Central memory CD8-positive, alpha-beta T cell (primary cell): ENCODE data around the gene GRK1.
A peak's percentile ranks its signal among the peaks of the same experiment; 100 is the strongest.

Source experiments
- ATAC-seq: fragments of 150-1000 bp; cut with Tn5 transposase; replicated peaks from 2 replicates; pipeline ENCODE4 v1.10.0; 2022; ENCODE audit warnings: mild to moderate bottlenecking, moderate FRiP score, moderate number of reproducible peaks; ENCODE audit not compliant: poor library complexity, severe bottlenecking; ENCODE audit errors: extremely low read depth
- DNase-seq, 2 donors: peaks; one replicate each; pipeline ENCODE4 v3.0.0; 2021; ENCODE audit warnings: low spot score in 2 of 2
- H3K27ac Mint-ChIP-seq: one replicate; pipeline ENCODE4 v1.8.0; 2022; ENCODE audit warnings: low read depth, mild to moderate bottlenecking, moderate library complexity, mixed read lengths
- H3K27me3 Mint-ChIP-seq: one replicate; pipeline ENCODE4 v1.8.0; 2022; ENCODE audit warnings: mixed read lengths
- H3K36me3 Mint-ChIP-seq: one replicate; pipeline ENCODE4 v1.8.0; 2022; ENCODE audit warnings: mild to moderate bottlenecking, moderate library complexity, mixed read lengths; ENCODE audit not compliant: insufficient read depth
- H3K4me1 Mint-ChIP-seq: one replicate; pipeline ENCODE4 v1.8.0; 2022; ENCODE audit warnings: mixed read lengths
- H3K4me3 Mint-ChIP-seq: one replicate; pipeline ENCODE4 v1.8.0; 2022; ENCODE audit warnings: mild to moderate bottlenecking, moderate library complexity, mixed read lengths
- H3K9me3 Mint-ChIP-seq: one replicate; pipeline ENCODE4 v1.8.0; 2022; ENCODE audit warnings: mixed read lengths

Gene GRK1

DNA sequence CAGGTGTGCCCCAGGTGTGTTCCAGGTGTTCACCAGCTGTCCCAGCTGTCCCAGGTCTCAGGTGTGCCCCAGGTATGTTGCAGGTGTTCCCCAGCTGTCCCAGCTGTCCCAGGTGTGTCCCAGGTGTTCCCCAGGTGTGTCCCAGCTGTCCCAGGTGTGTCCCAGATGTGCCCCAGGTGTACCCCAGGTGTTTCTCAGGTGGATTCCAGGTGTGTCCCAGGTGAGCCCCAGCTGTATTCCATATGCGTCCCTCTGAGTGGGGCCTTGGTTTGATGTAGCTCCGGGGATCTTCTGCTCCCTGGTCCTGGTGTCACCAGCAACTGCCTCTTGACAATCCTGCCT lies 719 bp upstream of the GRK1 start:
- DNase-seq (no peak), ATAC-seq (no peak)
- no peaks in the 10 kb centered on the region for H3K27me3 Mint-ChIP-seq
- no peaks in the 10 kb centered on the region for H3K4me1 Mint-ChIP-seq
- no peaks in the 10 kb centered on the region for H3K36me3 Mint-ChIP-seq
- peaks cover 5% of the 10 kb centered on the region for H3K9me3 Mint-ChIP-seq
- no peak overlapping the region for H3K27ac Mint-ChIP-seq
- H3K4me3 Mint-ChIP-seq: no peak overlapping the region

GRCh38 chr13:113667771-113668490 lies 912 bp downstream of the GRK1 start:
- Mint-ChIP-seq H3K4me3 (no peak overlapping the region), H3K27ac (no peak overlapping the region), H3K4me1 (no peaks in the 10 kb centered on the region), H3K36me3 (no peaks in the 10 kb centered on the region), H3K9me3 (no peaks in the 10 kb centered on the region), H3K27me3 (no peaks in the 10 kb centered on the region)
- DNase-seq (no peak), ATAC-seq (no peak)

- Mint-ChIP-seq H3K4me3 (no peak overlapping the region), H3K36me3 (no peaks in the 10 kb centered on the region), H3K27me3 (no peaks in the 10 kb centered on the region), H3K27ac (no peak overlapping the region), H3K4me1 (no peaks in the 10 kb centered on the region), H3K9me3 (no peaks in the 10 kb centered on the region)
- no peak for DNase-seq
- ATAC-seq: no peak
Observed at GRCh38 chr13:113668491-113668971, 1.5 kb downstream of the GRK1 start.

DNA sequence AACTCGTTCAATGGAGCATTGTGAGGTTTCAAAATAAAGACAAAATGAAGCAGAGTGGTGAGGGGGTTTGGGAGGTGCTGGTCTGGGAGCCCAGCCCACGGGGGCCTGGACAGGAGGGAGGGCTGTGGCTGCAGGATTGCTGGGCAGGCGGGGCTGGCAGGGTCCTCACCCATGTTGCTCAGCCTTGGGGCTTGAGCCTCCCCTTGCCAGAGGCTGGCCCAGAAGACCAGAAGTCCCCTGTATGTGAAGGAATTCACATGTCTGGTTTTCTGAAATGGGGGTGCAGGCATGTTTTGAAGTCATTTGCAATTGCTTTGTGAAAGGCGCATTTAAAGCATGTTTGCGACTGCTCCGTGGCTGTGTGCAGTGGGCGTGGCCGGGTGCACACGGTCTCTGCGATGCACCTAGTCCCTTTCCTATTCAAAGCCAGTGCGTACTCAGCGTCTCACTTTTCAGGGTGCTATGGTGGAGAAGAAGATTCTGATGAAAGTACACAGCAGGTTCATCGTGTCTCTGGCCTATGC lies 2.3 kb downstream of the GRK1 start:
- no peaks in the 10 kb centered on the region for H3K27me3 Mint-ChIP-seq
- no peaks in the 10 kb centered on the region for H3K36me3 Mint-ChIP-seq
- H3K9me3 Mint-ChIP-seq: no peaks in the 10 kb centered on the region
- H3K27ac Mint-ChIP-seq: no peak overlapping the region
- DNase-seq: no peak
- H3K4me3 Mint-ChIP-seq: no peak overlapping the region
- H3K4me1 Mint-ChIP-seq: no peaks in the 10 kb centered on the region
- no peak for ATAC-seq

DNA sequence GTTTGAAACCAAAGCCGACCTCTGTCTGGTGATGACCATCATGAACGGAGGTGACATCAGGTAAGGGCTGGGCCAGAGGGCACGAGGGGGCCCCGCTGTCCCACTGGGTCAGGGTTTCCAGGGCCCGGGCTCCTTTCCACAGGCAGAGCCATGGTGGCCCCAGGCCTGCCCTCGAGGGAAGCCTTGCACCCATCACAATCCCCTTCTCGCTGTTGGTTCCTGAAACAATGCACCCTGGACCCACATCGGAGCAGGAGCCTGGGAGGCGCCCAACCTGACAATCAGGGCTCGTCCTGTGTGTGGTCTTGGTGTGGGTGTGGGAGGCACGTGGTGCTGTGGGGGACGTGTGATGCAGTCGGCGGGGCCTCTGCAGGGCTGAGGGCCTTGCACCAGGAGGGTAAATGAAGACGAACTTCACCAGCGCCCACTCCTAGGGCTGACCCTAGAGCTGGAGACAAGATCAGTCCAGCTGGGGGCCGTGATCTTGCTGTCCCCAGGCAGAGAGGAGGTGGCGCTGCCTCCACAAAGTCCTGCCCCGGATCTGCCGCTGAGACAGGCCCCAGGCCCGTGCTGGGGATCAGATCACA lies 2.8 kb downstream of the GRK1 start:
- Mint-ChIP-seq H3K27ac (no peak overlapping the region), H3K9me3 (no peaks in the 10 kb centered on the region), H3K27me3 (no peaks in the 10 kb centered on the region), H3K4me3 (no peak overlapping the region), H3K4me1 (no peaks in the 10 kb centered on the region), H3K36me3 (no peaks in the 10 kb centered on the region)
- ATAC-seq: no peak
- DNase-seq: no peak

DNA sequence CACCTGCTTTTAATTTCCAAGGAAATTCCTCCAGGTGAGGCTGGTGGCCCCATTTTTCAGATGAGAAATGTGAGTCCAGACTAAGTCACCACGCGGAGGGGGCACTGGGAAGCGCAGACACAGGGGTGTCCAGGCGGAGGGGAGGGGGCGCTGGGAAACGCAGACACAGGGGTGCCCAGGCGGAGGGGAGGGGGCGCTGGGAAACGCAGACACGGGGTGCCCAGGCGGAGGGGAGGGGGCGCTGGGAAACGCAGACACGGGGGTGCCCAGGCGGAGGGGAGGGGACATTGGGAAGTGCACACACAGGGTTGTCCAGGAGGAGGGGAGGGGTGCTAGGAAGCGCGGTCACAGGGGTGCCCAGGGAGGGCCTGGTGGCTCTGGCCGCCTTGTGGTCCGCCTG lies 3.5 kb downstream of the GRK1 start:
- no peaks in the 10 kb centered on the region for H3K4me1 Mint-ChIP-seq
- H3K9me3 Mint-ChIP-seq: no peaks in the 10 kb centered on the region
- no peak overlapping the region for H3K27ac Mint-ChIP-seq
- DNase-seq: no peak
- H3K27me3 Mint-ChIP-seq: no peaks in the 10 kb centered on the region
- no peak overlapping the region for H3K4me3 Mint-ChIP-seq
- no peaks in the 10 kb centered on the region for H3K36me3 Mint-ChIP-seq
- no peak for ATAC-seq

GRCh38 chr13:113671066-113672001 lies 4.3 kb downstream of the GRK1 start:
- ATAC-seq (no peak), DNase-seq (no peak)
- H3K36me3 Mint-ChIP-seq: no peaks in the 10 kb centered on the region
- H3K27me3 Mint-ChIP-seq: no peaks in the 10 kb centered on the region
- no peaks in the 10 kb centered on the region for H3K4me1 Mint-ChIP-seq
- no peak overlapping the region for H3K27ac Mint-ChIP-seq
- H3K4me3 Mint-ChIP-seq: no peak overlapping the region
- no peaks in the 10 kb centered on the region for H3K9me3 Mint-ChIP-seq

DNA sequence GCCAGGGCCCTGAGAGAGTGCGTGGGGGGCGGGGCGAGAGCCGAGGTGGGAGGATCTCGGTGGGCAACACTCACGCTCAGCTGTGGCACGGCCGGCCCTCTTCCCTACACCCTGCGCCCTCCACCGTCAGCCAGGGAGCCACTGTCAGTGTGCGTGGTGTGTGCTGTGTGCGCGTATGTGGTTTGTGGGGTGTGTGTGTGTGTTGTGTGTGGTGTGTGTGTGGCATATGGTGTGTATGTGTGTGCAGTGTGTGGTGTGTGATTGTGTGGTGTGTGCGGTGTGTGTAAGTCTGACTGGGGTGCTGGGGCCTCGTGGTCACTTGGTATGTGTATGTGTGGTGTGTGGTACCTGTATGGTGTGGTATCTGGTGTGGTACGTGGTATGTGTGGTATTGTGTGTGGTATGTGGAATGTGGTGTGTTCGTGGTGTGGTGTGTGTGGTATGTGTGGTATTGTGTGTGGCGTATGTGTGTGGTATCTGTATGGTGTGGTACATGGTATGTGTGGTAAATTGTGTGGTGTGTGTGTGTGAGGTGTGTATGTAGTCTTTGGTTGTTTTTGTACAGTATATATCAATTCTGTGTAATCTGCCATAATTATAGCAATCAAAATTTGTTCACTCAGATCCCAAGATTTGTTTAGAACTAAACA lies 5.1 kb downstream of the GRK1 start:
- H3K36me3 Mint-ChIP-seq: no peaks in the 10 kb centered on the region
- H3K9me3 Mint-ChIP-seq: no peaks in the 10 kb centered on the region
- no peak for DNase-seq
- H3K27ac Mint-ChIP-seq: peak overlapping the region; percentile 0
- no peak for ATAC-seq
- H3K4me3 Mint-ChIP-seq: no peak overlapping the region
- no peaks in the 10 kb centered on the region for H3K27me3 Mint-ChIP-seq
- no peaks in the 10 kb centered on the region for H3K4me1 Mint-ChIP-seq

GRCh38 chr13:113722921-113723320 lies 55.9 kb downstream of the GRK1 start:
- no peak overlapping the region for H3K27ac Mint-ChIP-seq
- no peaks in the 10 kb centered on the region for H3K9me3 Mint-ChIP-seq
- peaks cover 18% of the 10 kb centered on the region for H3K36me3 Mint-ChIP-seq
- DNase-seq (no peak), ATAC-seq (no peak)
- H3K4me3 Mint-ChIP-seq: no peak overlapping the region
- H3K4me1 Mint-ChIP-seq: peaks cover 4% of the 10 kb centered on the region
- H3K27me3 Mint-ChIP-seq: no peaks in the 10 kb centered on the region

GRCh38 chr13:113723410-113724015 lies 56.5 kb downstream of the GRK1 start:
- Mint-ChIP-seq H3K4me3 (no peak overlapping the region), H3K27me3 (peaks cover 4% of the 10 kb centered on the region), H3K27ac (no peak overlapping the region), H3K4me1 (peaks cover 4% of the 10 kb centered on the region), H3K9me3 (no peaks in the 10 kb centered on the region), H3K36me3 (peaks cover 18% of the 10 kb centered on the region)
- ATAC-seq (no peak), DNase-seq (no peak)

- Mint-ChIP-seq H3K9me3 (no peaks in the 10 kb centered on the region), H3K27ac (peak overlapping the region; percentile 97), H3K36me3 (peaks cover 18% of the 10 kb centered on the region), H3K4me3 (peak overlapping the region; percentile 75), H3K27me3 (peaks cover 8% of the 10 kb centered on the region), H3K4me1 (peaks cover 4% of the 10 kb centered on the region)
- ATAC-seq (no peak), DNase-seq (no peak)
Observed at GRCh38 chr13:113724016-113724758, 57.2 kb downstream of the GRK1 start.
